Hepatocyte (in vitro differentiated cells): Measurements from ENCODE around the gene NPIPA8. TPM values are rescaled to one million over a fixed set of nuclear protein-coding genes. Genes with fewer than 3 reads are reported as not detected.
"Not testable (repeated sequence)": the region's sequence is repeated elsewhere in the genome, so short reads cannot be mapped to it uniquely, and the experiment has no call there.

Experiments
- DNase-seq: peaks from one replicate; pipeline ENCODE4 v3.0.0-alpha.2; 2016; ENCODE audit warnings: low spot score
- H2AFZ ChIP-seq: fragments of 200-600 bp; sonication (generic); 2 replicates; pipeline ENCODE4 v1.6.0; 2016; ENCODE audit warnings: antibody characterized with exemption, mild to moderate bottlenecking
- H3K27ac ChIP-seq: fragments of 200-600 bp; sonication (generic); 2 replicates; pipeline ENCODE4 v1.5.1; 2016; ENCODE audit warnings: mild to moderate bottlenecking
- H3K27me3 ChIP-seq: fragments of 200-600 bp; sonication (generic); 2 replicates; pipeline ENCODE4 v1.6.1; 2016
- H3K36me3 ChIP-seq: fragments of 200-600 bp; sonication (generic); replicated peaks from 2 replicates; pipeline ENCODE4 v1.5.1; 2016; ENCODE audit warnings: low read depth; ENCODE audit not compliant: insufficient read depth
- H3K4me1 ChIP-seq: fragments of 200-600 bp; sonication (generic); 2 replicates; pipeline ENCODE4 v1.5.1; 2016; ENCODE audit warnings: mild to moderate bottlenecking, moderate library complexity; ENCODE audit not compliant: insufficient read depth
- H3K4me2 ChIP-seq: fragments of 200-600 bp; sonication (generic); 2 replicates; pipeline ENCODE4 v1.6.0; 2016
- H3K4me3 ChIP-seq: fragments of 200-600 bp; sonication (generic); 2 replicates; pipeline ENCODE4 v1.5.1; 2016; ENCODE audit warnings: mild to moderate bottlenecking
- H3K79me2 ChIP-seq: fragments of 200-600 bp; sonication (generic); 2 replicates; pipeline ENCODE4 v1.6.0; 2017; ENCODE audit warnings: mild to moderate bottlenecking
- H3K9me2 ChIP-seq: fragments of 200-600 bp; sonication (generic); replicated peaks from 2 replicates; pipeline ENCODE4 v1.6.0; 2017; ENCODE audit warnings: mild to moderate bottlenecking; ENCODE audit not compliant: insufficient read depth
- H3K9me3 ChIP-seq: fragments of 200-600 bp; sonication (generic); 2 replicates; pipeline ENCODE4 v1.5.1; 2016; ENCODE audit warnings: low read depth, mild to moderate bottlenecking
- H4K20me1 ChIP-seq: fragments of 200-600 bp; sonication (generic); 2 replicates; pipeline ENCODE4 v1.6.0; 2016; ENCODE audit warnings: mild to moderate bottlenecking; ENCODE audit not compliant: insufficient read depth, poor library complexity, severe bottlenecking
- WGBS: methylation state at CpG from one replicate; pipeline ENCODE4 v1.1.6; 2016; ENCODE audit warnings: low lambda C conversion rate; ENCODE audit errors: missing lambda C conversion rate; 5-methylcytosine and 5-hydroxymethylcytosine counted together
- polyA plus RNA-seq: library from polyadenylated mRNA; unstranded; fragments of >200 nt; fragmentation: Nextera tagmentation; extraction: Ambion mirVana; gene quantifications from 2 replicates; pipeline ENCODE4 v1.2.1, GENCODE V29; 2016
- total RNA-seq: library from RNA; depleted of rRNA; stranded (reverse); fragments of >200 nt; gene quantifications from 2 replicates; pipeline ENCODE4 v1.2.3, GENCODE V29; 2014

Gene NPIPA8
- total and polyA plus RNA-seq, 2 experiments from 2014 or later = not detected

- not testable (repeated sequence) for H2AFZ ChIP-seq, H3K9me3 ChIP-seq, H3K4me2 ChIP-seq, H3K27me3 ChIP-seq, DNase-seq, H3K36me3 ChIP-seq, H3K4me3 ChIP-seq, H4K20me1 ChIP-seq, H3K79me2 ChIP-seq, H3K4me1 ChIP-seq, H3K9me2 ChIP-seq, H3K27ac ChIP-seq
- WGBS = no CpG with 5 or more reads among the region's 28 CpGs
Measured at GRCh38 chr16:18341417-18341960, 5.0 kb upstream of the NPIPA8 start.

DNA sequence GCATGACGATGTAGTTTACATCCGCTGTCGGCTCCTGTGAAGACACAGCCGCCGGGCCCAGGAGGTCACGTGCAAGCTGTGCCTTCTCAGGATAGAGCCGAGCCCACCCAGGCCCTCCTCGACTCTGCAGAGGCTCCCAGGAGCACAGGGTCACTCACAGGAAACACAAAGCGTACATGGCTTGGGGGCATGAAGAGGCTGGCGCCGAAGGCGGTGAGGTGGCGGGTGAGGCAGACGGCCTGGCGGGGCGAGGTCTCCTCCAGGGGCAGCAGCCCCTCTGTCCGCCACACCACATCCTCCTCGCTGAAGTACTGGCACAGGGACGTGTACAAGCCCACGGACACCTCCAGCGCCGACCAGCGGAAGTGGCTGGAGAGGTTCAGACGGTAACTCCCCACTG is 2.7 kb upstream of the NPIPA8 start:
- DNase-seq, H3K4me1 ChIP-seq: not testable (repeated sequence)

GRCh38 chr16:18311811-18312210 is 24.7 kb downstream of the NPIPA8 start:
- not testable (repeated sequence) for H3K9me2 ChIP-seq, H3K4me1 ChIP-seq, H4K20me1 ChIP-seq, H3K79me2 ChIP-seq, H3K27ac ChIP-seq, H3K4me3 ChIP-seq, H3K4me2 ChIP-seq, H3K9me3 ChIP-seq, H3K27me3 ChIP-seq, DNase-seq, H2AFZ ChIP-seq, H3K36me3 ChIP-seq
- no CpG with 5 or more reads among the region's 6 CpGs for WGBS

More for the DNA sequence above, 2.7 kb upstream of the NPIPA8 start:
- H3K27ac ChIP-seq, H3K36me3 ChIP-seq, H2AFZ ChIP-seq, H4K20me1 ChIP-seq, H3K9me2 ChIP-seq, H3K9me3 ChIP-seq, H3K4me2 ChIP-seq, H3K79me2 ChIP-seq, H3K4me3 ChIP-seq, H3K27me3 ChIP-seq: not testable (repeated sequence)
- WGBS = 89% methylated on average over 3 of the region's 24 CpGs

GRCh38 chr16:18309159-18309558 is 27.4 kb downstream of the NPIPA8 start:
- H4K20me1 ChIP-seq, H3K27ac ChIP-seq, H3K9me2 ChIP-seq, H3K36me3 ChIP-seq, H3K79me2 ChIP-seq, H3K27me3 ChIP-seq, DNase-seq, H3K4me2 ChIP-seq, H3K9me3 ChIP-seq, H3K4me1 ChIP-seq, H2AFZ ChIP-seq, H3K4me3 ChIP-seq: not testable (repeated sequence)
- no CpG with 5 or more reads among the region's 2 CpGs for WGBS

DNA sequence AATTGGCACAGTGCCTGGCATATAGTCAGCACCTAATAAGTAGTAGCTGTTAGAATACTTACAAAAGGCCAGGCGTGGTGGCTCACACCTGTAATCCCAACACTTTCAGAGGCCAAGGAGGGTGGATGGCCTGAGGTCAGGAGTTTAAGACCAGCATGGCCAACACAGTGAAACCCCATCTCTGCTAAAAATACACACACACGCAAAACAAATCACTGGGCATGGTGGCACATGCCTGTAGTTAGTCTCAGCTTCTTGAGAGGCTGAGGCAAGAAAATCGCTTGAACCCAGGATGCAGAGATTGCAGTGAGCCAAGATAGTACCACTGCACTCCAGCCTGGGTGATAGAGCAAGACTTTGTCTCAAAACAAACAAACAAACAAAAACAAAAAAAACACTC is 29.3 kb downstream of the NPIPA8 start:
- H3K27me3 ChIP-seq, H3K4me1 ChIP-seq: not testable (repeated sequence)
- WGBS = 81% methylated on average over 1 of the region's 3 CpGs

DNA sequence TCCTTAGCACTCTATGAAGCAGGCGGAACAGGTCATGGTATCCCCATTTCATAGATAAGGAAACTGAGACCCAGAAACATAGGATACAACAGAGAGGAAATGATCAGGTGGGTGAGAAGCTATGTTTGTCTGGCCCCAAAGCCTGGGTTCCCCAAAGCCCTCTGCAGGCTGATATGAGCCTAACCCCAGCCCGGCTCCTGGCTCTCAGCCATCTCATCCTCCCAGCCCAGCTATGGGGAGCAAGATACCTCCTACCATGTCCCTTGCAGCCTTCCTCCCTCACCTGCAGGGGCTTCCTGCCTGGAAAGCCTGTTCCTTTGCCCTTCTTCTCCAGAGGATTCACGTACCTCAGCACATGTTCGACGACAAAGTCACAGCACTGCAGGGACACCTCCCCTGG is 30.5 kb downstream of the NPIPA8 start:
- H3K4me1 ChIP-seq, H3K79me2 ChIP-seq, H2AFZ ChIP-seq, H3K27me3 ChIP-seq, H4K20me1 ChIP-seq, H3K27ac ChIP-seq, H3K36me3 ChIP-seq, H3K9me3 ChIP-seq, H3K4me2 ChIP-seq, H3K9me2 ChIP-seq, DNase-seq, H3K4me3 ChIP-seq: not testable (repeated sequence)
- 88% methylated on average over 4 of the region's 5 CpGs for WGBS

More for the DNA sequence above, 29.3 kb downstream of the NPIPA8 start:
- not testable (repeated sequence) for H3K9me3 ChIP-seq, H3K4me2 ChIP-seq, H3K79me2 ChIP-seq, DNase-seq, H3K36me3 ChIP-seq, H3K9me2 ChIP-seq, H3K4me3 ChIP-seq, H3K27ac ChIP-seq, H4K20me1 ChIP-seq, H2AFZ ChIP-seq

DNA sequence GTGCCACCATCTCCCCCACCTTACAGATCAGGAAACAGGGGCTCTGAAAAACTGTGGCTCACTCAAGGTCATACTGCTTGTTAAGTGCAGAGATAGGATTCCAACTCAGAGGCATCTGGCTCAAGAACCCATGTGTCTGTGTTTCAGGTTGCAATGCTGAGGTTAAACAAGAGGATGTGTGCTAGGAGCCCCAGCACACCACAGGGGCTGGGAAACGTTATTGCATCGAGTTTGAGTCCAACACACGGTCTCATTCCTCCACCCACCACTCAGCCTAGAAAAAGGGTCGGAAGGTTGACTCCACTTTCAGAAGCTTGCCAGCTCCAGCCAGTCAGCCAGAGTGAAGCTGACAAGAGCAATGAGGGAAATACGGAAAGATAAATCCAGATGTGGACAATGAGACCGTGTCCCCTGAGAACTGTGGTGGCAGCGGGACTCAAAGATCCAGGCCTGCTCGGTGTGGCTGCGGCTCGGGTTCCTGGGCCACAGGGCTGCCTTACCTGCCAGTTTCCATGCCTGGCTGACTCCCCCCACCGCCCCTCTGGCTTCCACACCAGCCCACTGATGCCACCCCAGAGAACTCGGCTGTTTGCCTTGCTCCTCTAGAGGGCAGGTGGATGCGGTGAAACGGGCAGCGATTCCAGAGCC is 33.4 kb downstream of the NPIPA8 start:
- H3K4me2 ChIP-seq, H2AFZ ChIP-seq, H3K9me2 ChIP-seq, H3K27me3 ChIP-seq, H3K27ac ChIP-seq, H3K4me1 ChIP-seq, H3K9me3 ChIP-seq, H3K79me2 ChIP-seq, DNase-seq, H3K36me3 ChIP-seq, H4K20me1 ChIP-seq, H3K4me3 ChIP-seq: not testable (repeated sequence)
- 85% methylated on average over 6 of the region's 15 CpGs for WGBS

DNA sequence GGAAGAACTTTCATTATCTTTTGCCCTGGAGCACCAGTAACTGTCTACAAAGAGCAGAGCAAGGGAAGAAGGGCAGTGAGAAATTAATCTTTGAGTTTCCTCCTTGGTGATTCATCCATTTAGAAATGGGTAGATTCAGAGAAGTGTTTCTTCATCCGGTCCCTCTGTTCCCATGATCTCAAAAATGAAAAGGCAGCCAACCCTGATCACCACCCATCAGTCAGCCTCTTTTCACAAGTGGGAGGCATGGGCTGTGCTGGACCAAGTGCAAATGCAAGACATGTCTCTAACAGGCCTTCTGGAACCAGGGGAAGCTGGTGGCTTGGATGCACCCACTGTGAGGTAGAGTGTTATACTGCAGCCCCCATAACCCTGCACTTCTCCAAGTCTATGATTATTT is 38.8 kb downstream of the NPIPA8 start:
- H3K9me2 ChIP-seq, H3K9me3 ChIP-seq, H3K4me1 ChIP-seq, H4K20me1 ChIP-seq, H3K79me2 ChIP-seq, H3K27me3 ChIP-seq, DNase-seq, H3K36me3 ChIP-seq, H3K4me2 ChIP-seq, H3K4me3 ChIP-seq, H2AFZ ChIP-seq, H3K27ac ChIP-seq: not testable (repeated sequence)
- no CpG with 5 or more reads among the region's 1 CpG for WGBS

DNA sequence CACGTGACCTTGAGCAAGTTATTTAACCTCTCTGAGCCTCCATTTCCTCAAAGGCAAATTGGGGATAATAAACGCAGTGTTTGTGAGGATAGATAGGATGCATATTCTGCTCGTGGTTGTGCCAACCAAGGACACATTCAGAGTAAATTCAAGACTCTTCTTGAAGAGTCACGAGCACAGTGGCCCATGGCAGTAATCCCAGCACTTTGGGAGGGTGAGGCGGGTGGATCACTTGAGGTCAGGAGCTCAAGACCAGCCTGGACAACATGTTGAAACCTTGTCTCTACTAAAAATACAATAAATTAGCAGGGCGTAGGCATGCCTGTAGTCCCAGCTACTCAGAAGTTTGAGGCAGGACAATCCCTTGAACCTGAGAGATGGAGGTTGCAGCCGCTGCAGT is 39.6 kb downstream of the NPIPA8 start:
- DNase-seq, H3K36me3 ChIP-seq, H3K4me1 ChIP-seq, H3K9me2 ChIP-seq, H3K79me2 ChIP-seq, H3K4me2 ChIP-seq, H4K20me1 ChIP-seq, H3K9me3 ChIP-seq, H3K27me3 ChIP-seq, H2AFZ ChIP-seq, H3K4me3 ChIP-seq, H3K27ac ChIP-seq: not testable (repeated sequence)
- no CpG with 5 or more reads among the region's 7 CpGs for WGBS
